Hepatocyte (in vitro differentiated cells): ENCODE results near the gene ADAMTS19. TPM values are rescaled to one million over a fixed set of nuclear protein-coding genes. Genes with fewer than 3 reads are reported as not detected.

Experiments used
- DNase-seq: peaks from one replicate; pipeline ENCODE4 v3.0.0-alpha.2; 2016; ENCODE audit warnings: low spot score
- H2AFZ ChIP-seq: fragments of 200-600 bp; sonication (generic); 2 replicates; pipeline ENCODE4 v1.6.0; 2016; ENCODE audit warnings: antibody characterized with exemption, mild to moderate bottlenecking
- H3K27ac ChIP-seq: fragments of 200-600 bp; sonication (generic); 2 replicates; pipeline ENCODE4 v1.5.1; 2016; ENCODE audit warnings: mild to moderate bottlenecking
- H3K27me3 ChIP-seq: fragments of 200-600 bp; sonication (generic); 2 replicates; pipeline ENCODE4 v1.6.1; 2016
- H3K36me3 ChIP-seq: fragments of 200-600 bp; sonication (generic); replicated peaks from 2 replicates; pipeline ENCODE4 v1.5.1; 2016; ENCODE audit warnings: low read depth; ENCODE audit not compliant: insufficient read depth
- H3K4me1 ChIP-seq: fragments of 200-600 bp; sonication (generic); 2 replicates; pipeline ENCODE4 v1.5.1; 2016; ENCODE audit warnings: mild to moderate bottlenecking, moderate library complexity; ENCODE audit not compliant: insufficient read depth
- H3K4me2 ChIP-seq: fragments of 200-600 bp; sonication (generic); 2 replicates; pipeline ENCODE4 v1.6.0; 2016
- H3K4me3 ChIP-seq: fragments of 200-600 bp; sonication (generic); 2 replicates; pipeline ENCODE4 v1.5.1; 2016; ENCODE audit warnings: mild to moderate bottlenecking
- H3K79me2 ChIP-seq: fragments of 200-600 bp; sonication (generic); 2 replicates; pipeline ENCODE4 v1.6.0; 2017; ENCODE audit warnings: mild to moderate bottlenecking
- H3K9me2 ChIP-seq: fragments of 200-600 bp; sonication (generic); replicated peaks from 2 replicates; pipeline ENCODE4 v1.6.0; 2017; ENCODE audit warnings: mild to moderate bottlenecking; ENCODE audit not compliant: insufficient read depth
- H3K9me3 ChIP-seq: fragments of 200-600 bp; sonication (generic); 2 replicates; pipeline ENCODE4 v1.5.1; 2016; ENCODE audit warnings: low read depth, mild to moderate bottlenecking
- H4K20me1 ChIP-seq: fragments of 200-600 bp; sonication (generic); 2 replicates; pipeline ENCODE4 v1.6.0; 2016; ENCODE audit warnings: mild to moderate bottlenecking; ENCODE audit not compliant: insufficient read depth, poor library complexity, severe bottlenecking
- CTCF ChIP-seq: fragments of 200-600 bp; sonication (generic); IDR thresholded peaks from 2 replicates; pipeline ENCODE4 v1.5.1; 2016; ENCODE audit warnings: antibody characterized with exemption, mild to moderate bottlenecking; ENCODE audit not compliant: poor library complexity
- EZH2 ChIP-seq: fragments of 200-600 bp; sonication (generic); IDR thresholded peaks from 2 replicates; pipeline ENCODE4 v1.6.1; 2016; ENCODE audit warnings: antibody characterized with exemption, mild to moderate bottlenecking, borderline replicate concordance
- EZH2phosphoT487 ChIP-seq: fragments of 200-600 bp; sonication (generic); IDR thresholded peaks from one replicate; pipeline ENCODE4 v1.6.1; 2018; ENCODE audit warnings: antibody characterized with exemption, mild to moderate bottlenecking, low read depth, moderate library complexity; ENCODE audit not compliant: unreplicated experiment, severe bottlenecking
- WGBS: methylation state at CpG from one replicate; pipeline ENCODE4 v1.1.6; 2016; ENCODE audit warnings: low lambda C conversion rate; ENCODE audit errors: missing lambda C conversion rate; 5-methylcytosine and 5-hydroxymethylcytosine counted together
- polyA plus RNA-seq: library from polyadenylated mRNA; unstranded; fragments of >200 nt; fragmentation: Nextera tagmentation; extraction: Ambion mirVana; gene quantifications from 2 replicates; pipeline ENCODE4 v1.2.1, GENCODE V29; 2016
- total RNA-seq: library from RNA; depleted of rRNA; stranded (reverse); fragments of >200 nt; gene quantifications from 2 replicates; pipeline ENCODE4 v1.2.3, GENCODE V29; 2014

The ADAMTS19 gene
- total and polyA plus RNA-seq, 2 experiments from 2014 or later: 1.8 to 5.0 TPM

DNA sequence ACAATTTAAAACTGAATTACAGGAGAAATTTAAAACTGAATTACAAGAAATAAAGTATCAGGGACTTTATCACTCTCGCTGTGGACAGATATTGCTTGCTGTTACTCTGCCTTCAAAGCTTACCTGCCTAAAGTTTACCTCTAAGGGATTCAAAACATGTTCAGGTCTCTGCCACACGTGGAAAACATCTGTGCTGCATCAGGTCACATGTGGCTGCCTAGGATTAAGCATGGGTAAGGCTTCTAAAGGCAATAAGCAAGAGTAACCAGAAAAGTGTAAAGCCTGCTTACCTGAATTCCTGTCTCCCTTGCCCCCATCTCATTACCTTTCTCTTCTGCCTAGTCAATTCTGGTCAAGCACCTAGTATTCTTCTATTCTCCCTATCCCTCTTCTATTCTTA lies 306.7 kb downstream of the ADAMTS19 start:
- TF ChIP-seq CTCF (no peak), EZH2phosphoT487 (no peak), EZH2 (no peak)
- no peak for DNase-seq
- Histone ChIP-seq H4K20me1 (no peaks in the 10 kb centered on the region), H3K4me1 (no peaks in the 10 kb centered on the region), H3K79me2 (no peaks in the 10 kb centered on the region), H3K9me3 (no peaks in the 10 kb centered on the region), H3K4me2 (no peak overlapping the region), H3K36me3 (no peaks in the 10 kb centered on the region), H3K27me3 (no peaks in the 10 kb centered on the region), H3K27ac (no peak overlapping the region), H3K4me3 (no peak overlapping the region), H2AFZ (no peak overlapping the region), H3K9me2 (no peaks in the 10 kb centered on the region)
- WGBS: 77% methylated on average over 2 of the region's 2 CpGs

DNA sequence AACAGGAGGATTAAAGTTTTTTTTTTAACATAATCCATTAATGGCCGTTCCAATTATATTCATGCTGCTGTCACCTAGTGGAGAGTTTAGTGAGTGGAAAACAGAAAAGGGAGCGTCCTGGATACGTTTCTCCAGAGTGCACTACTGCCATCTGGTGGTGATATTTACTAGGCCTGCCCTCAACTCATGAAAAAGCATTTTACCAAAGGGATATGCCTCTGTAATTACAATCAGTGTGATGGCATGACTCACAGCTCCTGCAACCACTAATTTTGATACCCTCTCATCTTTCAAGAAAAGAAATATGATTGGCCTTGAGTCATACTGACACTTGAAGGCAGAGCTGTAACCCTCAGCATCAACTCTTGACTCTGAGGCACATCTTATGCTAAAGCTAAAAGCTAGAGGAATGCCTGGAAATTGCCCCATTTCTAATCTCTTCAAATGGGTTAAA lies 307.9 kb downstream of the ADAMTS19 start:
- Histone ChIP-seq H3K36me3 (no peaks in the 10 kb centered on the region), H3K4me1 (no peaks in the 10 kb centered on the region), H4K20me1 (no peaks in the 10 kb centered on the region), H3K9me3 (no peaks in the 10 kb centered on the region), H3K79me2 (no peaks in the 10 kb centered on the region), H3K27me3 (no peaks in the 10 kb centered on the region), H2AFZ (no peak overlapping the region), H3K4me3 (no peak overlapping the region), H3K4me2 (peak overlapping the region; percentile 54), H3K27ac (no peak overlapping the region), H3K9me2 (no peaks in the 10 kb centered on the region)
- DNase-seq: peak; percentile 94
- TF ChIP-seq EZH2phosphoT487 (no peak), CTCF (peak; percentile 100), EZH2 (no peak)
- WGBS: 0% methylated on average over 3 of the region's 3 CpGs

DNA sequence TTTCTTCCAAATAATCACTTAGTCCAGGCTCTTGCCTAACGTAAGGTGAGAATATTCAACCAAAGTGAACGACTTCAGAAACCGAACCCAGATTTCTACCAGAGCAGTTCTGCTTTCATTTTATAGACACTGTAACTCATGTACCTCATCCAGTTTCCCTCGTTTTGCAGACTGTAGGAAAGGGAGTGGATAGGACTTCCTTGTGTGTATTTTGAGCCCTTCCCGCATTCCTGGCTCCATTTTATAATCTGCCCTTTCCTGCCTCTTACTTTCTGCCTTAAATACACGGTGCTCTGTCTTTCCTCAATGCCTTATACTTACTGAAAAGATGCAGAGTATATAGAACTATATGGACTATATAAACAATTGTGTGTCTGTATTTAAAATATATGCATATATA lies 308.6 kb downstream of the ADAMTS19 start:
- Histone ChIP-seq H3K27ac (no peak overlapping the region), H3K79me2 (no peaks in the 10 kb centered on the region), H3K9me3 (no peaks in the 10 kb centered on the region), H3K4me3 (no peak overlapping the region), H4K20me1 (no peaks in the 10 kb centered on the region), H2AFZ (peak overlapping the region; percentile 36), H3K4me1 (no peaks in the 10 kb centered on the region), H3K27me3 (no peaks in the 10 kb centered on the region), H3K4me2 (peak overlapping the region; percentile 26), H3K9me2 (no peaks in the 10 kb centered on the region), H3K36me3 (no peaks in the 10 kb centered on the region)
- TF ChIP-seq CTCF: no peak
- TF ChIP-seq EZH2phosphoT487: no peak
- TF ChIP-seq EZH2: no peak
- 49% methylated on average over 6 of the region's 6 CpGs for WGBS
- DNase-seq: no peak
